ENCODE measurements around the gene AVP. TPM values are rescaled to one million over a fixed set of nuclear protein-coding genes. Genes with fewer than 3 reads are reported as not detected.
A peak's percentile ranks its signal among the peaks of the same experiment; 100 is the strongest.
"Not testable (repeated sequence)": the region's sequence is repeated elsewhere in the genome, so short reads cannot be mapped to it uniquely, and the experiment has no call there.

Gene AVP
- total and polyA plus RNA-seq, 5 donors, result not detected

- Histone ChIP-seq H3K27me3 (ENCODE audit: control insufficient read depth, insufficient read depth) (no peaks in the 10 kb centered on the region), H3K4me3 (ENCODE audit: low read length) (no peak overlapping the region), H3K9me3 (ENCODE audit: control insufficient read depth, low read length) (no peaks in the 10 kb centered on the region), H3K27ac (ENCODE audit: low read length) (no peak overlapping the region), H3K4me1 (ENCODE audit: control insufficient read depth, insufficient read depth, low read length) (no peaks in the 10 kb centered on the region)
- DNase-seq (no peak), ATAC-seq (no peak)
- intact Hi-C loops (cut with DNase I), result no loop called here
- 67% methylated on average over 8 of the region's 8 CpGs for WGBS
Measured at GRCh38 chr20:3068075-3068474, 16.4 kb downstream of the AVP start.

GRCh38 chr20:3067139-3068014, 17.1 kb downstream of the AVP start:
- DNase-seq (no peak), ATAC-seq (no peak)
- H3K27me3 ChIP-seq (ENCODE audit: control insufficient read depth, insufficient read depth), result no peaks in the 10 kb centered on the region
- H3K4me1 ChIP-seq (ENCODE audit: control insufficient read depth, insufficient read depth, low read length), result no peaks in the 10 kb centered on the region
- no peak overlapping the region for H3K4me3 ChIP-seq (ENCODE audit: low read length)
- H3K9me3 ChIP-seq (ENCODE audit: control insufficient read depth, low read length), result no peaks in the 10 kb centered on the region
- WGBS, result 83% methylated on average over 23 of the region's 23 CpGs
- no peak overlapping the region for H3K27ac ChIP-seq (ENCODE audit: low read length)
- intact Hi-C loops (cut with DNase I), result no loop called here

GRCh38 chr20:3064119-3064518, 20.4 kb downstream of the AVP start:
- H3K27ac ChIP-seq (ENCODE audit: low read length); H3K4me3 ChIP-seq (ENCODE audit: low read length); ATAC-seq; H3K4me1 ChIP-seq (ENCODE audit: control insufficient read depth, insufficient read depth, low read length); H3K27me3 ChIP-seq (ENCODE audit: control insufficient read depth, insufficient read depth); DNase-seq; intact Hi-C loops (cut with DNase I); H3K9me3 ChIP-seq (ENCODE audit: control insufficient read depth, low read length): not testable (repeated sequence)
- 83% methylated on average over 6 of the region's 6 CpGs for WGBS

- H3K4me1 ChIP-seq (ENCODE audit: control insufficient read depth, insufficient read depth, low read length), result no peaks in the 10 kb centered on the region
- H3K9me3 ChIP-seq (ENCODE audit: control insufficient read depth, low read length), result no peaks in the 10 kb centered on the region
- intact Hi-C loops (cut with DNase I), result loop anchor here (10.0 kb wide), 3 partner anchors 55 to 265 kb away; no protein-coding TSS in a partner anchor
- H3K4me3 ChIP-seq (ENCODE audit: low read length), result no peak overlapping the region
- no peaks in the 10 kb centered on the region for H3K27me3 ChIP-seq (ENCODE audit: control insufficient read depth, insufficient read depth)
- WGBS, result 95% methylated on average over 3 of the region's 3 CpGs
- DNase-seq (no peak), ATAC-seq (no peak)
- no peak overlapping the region for H3K27ac ChIP-seq (ENCODE audit: low read length)
Measured at GRCh38 chr20:3059489-3059888, 25.0 kb downstream of the AVP start.

DNA sequence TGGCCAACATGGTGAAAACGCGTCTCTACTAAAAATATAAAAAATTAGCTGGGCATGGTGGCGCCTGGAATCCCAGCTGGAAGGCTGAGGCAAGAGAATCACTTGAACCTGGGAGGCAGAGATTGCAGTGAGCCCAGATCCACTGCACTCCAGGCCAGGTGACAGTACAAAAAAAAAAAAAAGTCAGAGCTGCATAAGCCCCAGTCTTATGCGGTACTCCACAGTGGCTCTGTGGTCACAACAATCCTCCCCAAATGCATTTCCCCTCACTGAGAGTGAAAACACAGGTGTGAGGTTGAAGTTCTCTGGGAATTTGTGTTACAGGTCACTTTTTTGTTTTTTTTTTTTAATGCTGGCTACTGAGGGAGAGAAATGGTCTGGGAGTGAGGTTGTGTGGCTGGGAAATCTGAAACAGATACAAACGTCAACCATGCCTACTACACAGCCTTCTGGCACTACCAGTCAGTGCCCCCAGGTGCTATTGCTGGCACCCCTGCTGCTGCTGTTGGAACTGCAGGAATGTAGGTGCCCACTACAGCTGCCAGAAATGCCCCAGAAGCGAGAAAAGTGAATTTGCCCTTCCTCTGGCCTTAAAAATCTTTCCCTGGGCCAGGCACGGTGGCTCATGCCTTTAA, 33.0 kb downstream of the AVP start:
- no peak overlapping the region for H3K4me3 ChIP-seq (ENCODE audit: low read length)
- WGBS, result 71% methylated on average over 7 of the region's 7 CpGs
- intact Hi-C loops (cut with DNase I), result loop anchor here (5.0 to 10.0 kb wide), 5 partner anchors 61 to 273 kb away; no protein-coding TSS in a partner anchor
- H3K9me3 ChIP-seq (ENCODE audit: control insufficient read depth, low read length), result no peaks in the 10 kb centered on the region
- no peak for DNase-seq
- no peak for ATAC-seq
- H3K27ac ChIP-seq (ENCODE audit: low read length), result no peak overlapping the region
- no peaks in the 10 kb centered on the region for H3K4me1 ChIP-seq (ENCODE audit: control insufficient read depth, insufficient read depth, low read length)
- no peaks in the 10 kb centered on the region for H3K27me3 ChIP-seq (ENCODE audit: control insufficient read depth, insufficient read depth)

GRCh38 chr20:3047486-3048419, 36.8 kb downstream of the AVP start:
- peak in 2 of 3 donors; percentile 26 to 61 for DNase-seq
- H3K9me3 ChIP-seq (ENCODE audit: control insufficient read depth, low read length), result no peaks in the 10 kb centered on the region
- intact Hi-C loops (cut with DNase I), result no loop called here
- H3K27me3 ChIP-seq (ENCODE audit: control insufficient read depth, insufficient read depth), result no peaks in the 10 kb centered on the region
- peaks cover 2% of the 10 kb centered on the region for H3K4me1 ChIP-seq (ENCODE audit: control insufficient read depth, insufficient read depth, low read length)
- H3K27ac ChIP-seq (ENCODE audit: low read length), result no peak overlapping the region
- 82% methylated on average over 14 of the region's 14 CpGs for WGBS
- no peak overlapping the region for H3K4me3 ChIP-seq (ENCODE audit: low read length)
- ATAC-seq, result no peak

GRCh38 chr20:3046677-3047462, 37.7 kb downstream of the AVP start:
- no peak overlapping the region for H3K27ac ChIP-seq (ENCODE audit: low read length)
- intact Hi-C loops (cut with DNase I), result no loop called here
- no peak for ATAC-seq
- DNase-seq, result peak in 1 of 3 donors; percentile 68
- peak overlapping the region; percentile 71 for H3K4me3 ChIP-seq (ENCODE audit: low read length)
- 43% methylated on average over 39 of the region's 39 CpGs for WGBS
- peaks cover 2% of the 10 kb centered on the region for H3K4me1 ChIP-seq (ENCODE audit: control insufficient read depth, insufficient read depth, low read length)
- no peaks in the 10 kb centered on the region for H3K9me3 ChIP-seq (ENCODE audit: control insufficient read depth, low read length)
- H3K27me3 ChIP-seq (ENCODE audit: control insufficient read depth, insufficient read depth), result no peaks in the 10 kb centered on the region

GRCh38 chr20:3045816-3046676, 38.5 kb downstream of the AVP start, which contains the start of gene MRPS26:
MRPS26 (plus strand) TSS chr20:3046052; CDS start chr20:3046069, 17 bp downstream.
- intact Hi-C loops (cut with DNase I), result no loop called here
- Histone ChIP-seq H3K4me3 (ENCODE audit: low read length) (peak within 1 kb of the TSS; percentile 71), H3K4me1 (ENCODE audit: control insufficient read depth, insufficient read depth, low read length) (peaks cover 2% of the 10 kb centered on the region), H3K9me3 (ENCODE audit: control insufficient read depth, low read length) (no peaks in the 10 kb centered on the region), H3K27ac (ENCODE audit: low read length) (peak within 1 kb of the TSS; percentile 74), H3K27me3 (ENCODE audit: control insufficient read depth, insufficient read depth) (no peaks in the 10 kb centered on the region)
- ATAC-seq (peak; percentile 94 to 95), DNase-seq (peak; percentile 93 to 97 (median 97))
- under 1% methylated on average over 104 of the region's 104 CpGs for WGBS

GRCh38 chr20:3045042-3045815, 39.3 kb downstream of the AVP start:
- H3K9me3 ChIP-seq (ENCODE audit: control insufficient read depth, low read length), result no peaks in the 10 kb centered on the region
- 3% methylated on average over 24 of the region's 24 CpGs for WGBS
- no peaks in the 10 kb centered on the region for H3K27me3 ChIP-seq (ENCODE audit: control insufficient read depth, insufficient read depth)
- peaks cover 2% of the 10 kb centered on the region for H3K4me1 ChIP-seq (ENCODE audit: control insufficient read depth, insufficient read depth, low read length)
- peak overlapping the region; percentile 71 for H3K4me3 ChIP-seq (ENCODE audit: low read length)
- intact Hi-C loops (cut with DNase I), result no loop called here
- H3K27ac ChIP-seq (ENCODE audit: low read length), result peak overlapping the region; percentile 74
- peak in 1 of 3 donors; percentile 87 for DNase-seq
- ATAC-seq, result peak; percentile 78 to 80
